GM19099 (cell line): ENCODE results near the gene RABL3.

ENCODE experiments used
- POLR2A ChIP-seq: IDR thresholded peaks from 3 replicates; pipeline ENCODE4 v1.6.1; 2011; ENCODE audit warnings: low read depth; ENCODE audit not compliant: insufficient read length; ENCODE audit errors: extremely low read depth

RABL3 gene

DNA sequence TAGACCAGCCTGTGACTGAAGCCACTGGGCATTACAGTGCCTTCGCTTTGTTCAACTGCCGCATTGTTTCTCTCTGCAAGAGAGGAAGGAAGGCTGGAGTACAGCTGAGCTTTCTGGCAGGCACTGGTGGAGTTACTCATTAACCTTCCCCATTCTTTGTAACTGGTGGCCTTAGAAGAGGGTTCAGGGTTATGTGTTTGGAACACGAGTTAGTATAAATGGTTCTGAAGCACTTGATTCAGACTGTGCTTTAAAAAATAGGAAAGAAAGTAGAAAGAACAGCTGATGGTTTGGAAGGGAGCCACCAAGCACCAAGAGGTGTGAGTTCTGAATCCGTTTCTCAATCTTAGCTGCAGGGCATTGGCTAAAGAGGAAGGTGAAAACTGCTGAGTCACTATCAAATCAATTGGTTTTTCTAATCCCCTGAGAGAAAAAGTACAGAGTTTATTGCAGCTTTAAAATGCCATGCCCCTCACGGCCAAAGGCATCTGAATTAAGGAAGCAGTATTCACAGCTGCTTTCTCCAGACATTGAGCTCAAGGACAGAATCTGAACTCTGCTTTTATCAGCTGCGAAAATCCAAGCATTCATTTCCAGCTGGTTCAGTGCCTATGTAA lies 63.9 kb downstream of the RABL3 start:
- TF ChIP-seq POLR2A = no peak

DNA sequence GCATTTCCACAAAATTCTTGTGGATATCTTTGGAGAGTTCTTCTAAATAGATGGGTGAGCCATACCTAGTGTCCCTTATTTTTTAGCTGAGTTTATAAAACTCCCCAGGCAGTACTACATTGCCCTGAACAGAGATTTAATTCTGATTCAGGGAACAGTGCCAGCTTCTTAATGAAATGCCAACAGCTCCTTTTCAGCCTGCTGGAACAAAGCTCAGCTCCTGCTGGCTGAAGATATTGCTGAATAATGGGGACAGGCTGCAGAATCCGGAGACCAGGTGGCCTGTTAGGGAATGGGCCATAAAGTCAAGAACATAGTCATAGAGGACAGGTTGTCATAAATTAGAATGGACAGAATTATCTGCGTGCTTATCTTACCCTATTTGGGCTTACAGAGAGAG lies 69.2 kb downstream of the RABL3 start:
- TF ChIP-seq POLR2A = no peak

DNA sequence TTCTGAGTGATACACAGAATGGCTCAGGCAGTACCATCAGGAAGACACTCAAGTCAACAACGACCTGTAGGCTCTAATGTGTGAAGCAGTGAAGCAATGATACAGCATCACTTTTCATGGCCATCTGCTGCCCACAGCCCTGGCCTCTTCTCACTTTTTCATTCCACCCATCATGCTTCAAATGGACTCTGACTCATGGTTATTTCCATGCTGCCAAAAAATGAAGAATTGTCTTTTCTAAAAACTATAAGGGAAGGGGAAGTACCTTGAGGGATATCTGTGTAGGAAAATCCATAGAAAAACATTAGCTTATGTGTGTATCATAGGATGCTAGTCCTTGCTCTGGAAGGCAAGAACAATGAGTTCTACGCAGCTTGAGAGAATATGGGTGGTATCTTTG lies 71.7 kb downstream of the RABL3 start:
- TF ChIP-seq POLR2A = no peak

DNA sequence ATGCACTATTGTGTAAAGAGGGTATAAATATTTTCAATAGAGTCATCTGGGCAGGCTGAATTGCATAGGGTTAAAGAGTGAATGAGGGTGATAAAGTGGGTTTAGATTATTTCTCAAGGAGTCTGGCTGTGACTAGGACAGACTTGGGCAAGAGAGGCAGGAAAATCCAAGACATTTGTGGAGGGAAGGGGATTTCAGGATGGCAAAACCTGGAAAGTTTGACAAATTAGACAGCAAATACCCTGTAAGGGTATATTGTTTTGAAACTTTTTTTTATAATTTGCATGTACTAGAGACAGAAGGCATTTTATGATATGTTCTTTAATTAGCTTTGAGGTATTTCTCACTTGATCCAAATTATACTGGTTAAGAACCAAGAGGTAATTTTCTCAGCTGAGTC lies 77.4 kb downstream of the RABL3 start:
- no peak for TF ChIP-seq POLR2A

DNA sequence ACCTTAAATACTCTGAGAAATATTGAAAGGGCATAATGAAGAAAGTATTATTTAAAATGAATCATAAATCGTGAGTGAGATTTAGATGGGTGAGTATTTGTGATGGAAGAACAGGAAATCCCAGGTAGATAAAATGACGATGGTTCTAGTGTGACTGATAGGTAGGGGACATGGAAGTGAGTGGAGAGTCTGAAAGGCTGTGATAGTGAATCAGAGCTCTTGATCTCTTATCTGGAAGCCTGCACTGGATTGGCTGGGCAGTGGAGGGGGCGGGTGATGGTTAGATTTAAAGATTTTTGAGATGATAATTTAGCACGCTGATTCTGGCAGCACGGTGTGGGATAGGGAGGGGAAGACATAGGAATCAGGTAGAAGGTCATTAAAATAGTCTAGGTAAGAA lies 80.4 kb downstream of the RABL3 start:
- TF ChIP-seq POLR2A = no peak

DNA sequence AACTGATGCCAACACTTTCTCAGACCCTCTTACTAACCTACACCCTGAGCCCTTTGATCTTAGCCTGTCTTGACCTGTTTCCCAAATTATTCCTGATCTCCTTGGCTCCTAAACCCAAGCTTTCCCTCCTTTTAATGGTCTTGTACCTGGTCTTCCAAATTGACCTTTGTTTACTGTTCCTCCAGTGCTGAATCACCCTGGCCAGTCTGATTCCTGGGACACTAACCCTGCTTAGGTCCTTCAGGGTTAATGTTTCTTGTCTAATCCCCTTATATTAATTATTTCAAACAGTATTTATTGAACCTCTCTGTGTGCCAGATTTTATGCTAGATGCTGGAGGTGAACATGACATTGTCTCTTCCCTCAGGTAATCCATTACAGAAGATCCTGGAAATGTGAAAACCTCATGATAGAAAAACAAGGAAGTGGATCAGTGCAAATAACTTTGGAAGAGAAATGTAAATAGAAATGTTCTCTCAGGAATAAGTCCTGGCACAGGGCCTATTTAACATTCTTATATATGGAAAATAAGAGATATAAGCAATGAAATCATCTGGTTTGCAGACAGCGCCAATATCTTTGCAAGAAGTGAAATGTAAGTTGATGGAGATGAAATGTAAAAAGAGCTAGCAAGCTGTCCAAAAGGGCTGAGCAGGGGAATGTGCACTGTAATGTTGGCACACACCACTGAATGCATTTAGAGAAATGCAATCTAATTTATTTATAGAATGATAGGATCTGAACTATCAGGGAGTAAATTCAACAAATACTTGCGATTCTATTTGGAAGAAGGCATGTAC lies 81.0 kb downstream of the RABL3 start:
- TF ChIP-seq POLR2A = no peak

DNA sequence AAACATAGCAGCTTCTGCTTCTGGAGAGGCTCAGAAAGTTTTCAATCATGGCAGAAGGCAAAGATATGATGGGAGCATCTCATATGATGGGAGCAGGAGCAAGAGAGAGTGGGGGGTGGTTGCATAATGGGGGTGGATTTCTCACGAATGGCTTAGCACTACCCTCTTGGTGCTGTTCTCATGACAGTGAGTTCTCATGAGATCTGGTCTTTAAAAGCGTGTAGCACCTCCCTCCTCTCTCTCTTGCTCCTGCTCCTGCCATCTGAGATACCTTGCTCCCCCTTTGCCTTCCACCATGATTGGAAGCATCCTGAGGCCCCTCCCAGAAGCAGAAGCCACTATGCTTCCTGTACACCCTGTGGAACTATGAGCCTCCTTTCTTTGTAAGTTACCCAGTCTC lies 82.5 kb downstream of the RABL3 start:
- no peak for TF ChIP-seq POLR2A

DNA sequence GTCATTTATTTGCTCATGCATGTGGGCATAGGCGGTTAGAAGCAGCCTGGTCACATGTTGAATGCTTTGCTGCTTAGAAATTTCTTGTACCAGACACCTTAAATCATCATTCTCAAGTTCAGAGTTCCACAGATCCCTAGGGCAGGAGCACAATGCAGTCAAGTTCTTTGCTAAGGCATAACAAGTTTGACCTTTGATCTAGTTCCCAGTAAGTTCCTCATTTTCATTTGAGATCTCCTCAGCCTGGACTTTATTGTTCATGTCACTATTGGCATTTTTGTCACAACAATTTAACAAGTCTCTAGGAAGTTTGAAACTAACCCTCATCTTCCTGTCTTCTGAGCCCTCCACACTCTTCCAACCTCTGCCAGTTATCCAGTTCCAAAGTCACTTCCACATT lies 83.0 kb downstream of the RABL3 start:
- TF ChIP-seq POLR2A = no peak

DNA sequence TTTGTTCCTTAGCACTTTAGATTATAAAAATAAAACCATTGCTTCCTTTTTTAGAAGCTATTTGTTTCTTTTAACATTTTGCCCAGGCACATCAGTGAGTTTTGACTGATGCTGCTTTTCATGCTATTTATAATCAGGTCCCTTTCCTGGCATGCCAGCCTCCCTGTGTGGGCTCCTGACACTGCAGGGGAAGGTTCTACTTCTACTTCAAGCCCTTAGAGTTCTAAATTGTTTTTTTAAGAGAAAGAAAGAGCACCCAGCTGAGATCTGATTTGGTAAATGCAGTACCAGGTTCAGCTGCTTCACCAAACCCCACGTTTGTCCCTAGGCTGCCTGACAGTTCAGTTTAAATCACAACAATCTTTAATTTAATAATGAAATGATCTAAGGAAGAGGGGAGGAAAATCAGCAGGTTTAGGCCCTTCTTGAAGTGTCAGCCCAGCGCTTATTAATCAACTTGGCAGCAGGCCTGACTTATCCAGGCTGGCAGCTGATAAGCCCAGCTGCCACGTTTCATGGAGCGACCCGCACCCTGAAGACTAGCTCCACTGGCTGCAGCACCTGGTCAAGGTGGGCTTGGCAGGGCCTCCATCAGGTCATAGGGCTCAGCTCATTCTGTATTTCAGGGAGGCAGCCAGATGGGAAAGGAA lies 89.3 kb downstream of the RABL3 start:
- TF ChIP-seq POLR2A = no peak

DNA sequence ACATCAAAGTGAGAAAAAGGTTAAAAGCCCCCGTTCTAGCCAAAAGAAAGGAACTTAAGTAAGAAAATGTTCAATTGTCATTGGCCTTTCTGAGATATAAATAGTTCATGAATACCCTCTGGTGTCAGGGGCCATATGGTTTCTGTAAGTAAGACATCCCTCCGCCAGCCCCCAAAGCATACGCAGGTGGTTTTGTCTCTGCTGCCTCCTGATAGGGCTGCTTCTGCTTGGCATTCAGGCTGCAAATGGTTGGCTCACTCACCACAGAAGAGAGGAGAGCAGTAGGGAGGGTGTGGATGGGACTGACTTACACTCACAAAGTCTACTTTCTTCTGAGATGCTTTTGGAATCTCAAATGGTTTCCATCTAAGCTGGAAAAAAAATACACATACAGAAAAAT lies 90.0 kb downstream of the RABL3 start:
- TF ChIP-seq POLR2A = no peak

DNA sequence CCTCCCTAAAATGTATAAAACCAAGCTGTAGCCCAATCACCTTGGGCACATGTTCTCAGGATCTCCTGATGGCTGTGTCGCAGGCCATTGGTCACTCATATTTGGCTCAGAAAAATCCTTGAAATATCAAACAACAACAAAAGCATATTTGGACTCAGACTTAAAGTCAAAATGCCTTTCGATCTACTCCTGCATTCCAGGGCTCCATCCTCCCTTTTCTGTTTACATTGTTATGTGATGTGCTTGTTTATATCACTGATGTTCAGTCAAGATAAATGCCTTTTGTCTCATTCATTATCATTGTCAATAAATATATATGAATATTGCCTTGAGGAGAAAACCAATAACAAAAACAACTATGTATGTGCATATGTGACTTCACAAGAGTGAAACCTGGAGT lies 92.0 kb downstream of the RABL3 start:
- no peak for TF ChIP-seq POLR2A

DNA sequence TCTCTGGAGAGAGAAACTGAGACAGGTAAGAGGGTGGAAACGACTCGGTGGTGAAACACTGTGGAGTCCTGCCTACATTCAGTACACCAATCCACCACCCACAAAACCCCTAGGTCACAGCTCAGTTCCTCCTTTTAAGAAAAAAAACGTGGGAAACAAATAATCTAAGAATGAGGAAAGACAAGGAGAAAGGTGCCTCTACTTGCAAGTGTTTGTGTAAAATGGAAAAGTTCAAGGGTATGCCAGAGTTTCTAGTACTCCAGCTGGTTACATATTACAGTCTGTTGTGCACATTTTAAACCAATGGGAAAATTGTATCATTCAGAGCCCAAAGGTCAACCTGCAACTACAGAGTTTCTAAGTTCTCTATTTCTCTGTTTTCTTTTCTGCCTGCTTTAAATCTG lies 92.5 kb downstream of the RABL3 start:
- no peak for TF ChIP-seq POLR2A

DNA sequence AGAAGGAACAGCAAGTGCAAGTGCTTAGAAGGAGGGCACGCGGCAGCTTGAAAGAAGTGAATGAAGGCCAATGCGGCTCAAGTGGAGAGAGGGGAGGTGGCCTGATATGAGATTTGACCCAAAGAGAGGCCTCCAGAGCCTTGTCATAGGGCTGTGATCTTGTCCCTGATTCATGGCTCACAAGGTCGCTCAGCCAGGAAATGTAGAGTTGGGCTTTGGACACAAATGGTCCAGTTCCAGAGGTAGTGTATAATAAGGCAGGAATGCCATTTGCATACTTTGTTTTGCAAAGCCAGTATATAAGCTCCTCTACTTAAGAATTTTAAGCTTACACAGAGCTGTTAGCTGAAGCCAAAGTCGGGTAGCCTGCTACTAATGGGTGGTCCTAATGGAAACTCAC lies 94.0 kb downstream of the RABL3 start:
- TF ChIP-seq POLR2A = no peak

DNA sequence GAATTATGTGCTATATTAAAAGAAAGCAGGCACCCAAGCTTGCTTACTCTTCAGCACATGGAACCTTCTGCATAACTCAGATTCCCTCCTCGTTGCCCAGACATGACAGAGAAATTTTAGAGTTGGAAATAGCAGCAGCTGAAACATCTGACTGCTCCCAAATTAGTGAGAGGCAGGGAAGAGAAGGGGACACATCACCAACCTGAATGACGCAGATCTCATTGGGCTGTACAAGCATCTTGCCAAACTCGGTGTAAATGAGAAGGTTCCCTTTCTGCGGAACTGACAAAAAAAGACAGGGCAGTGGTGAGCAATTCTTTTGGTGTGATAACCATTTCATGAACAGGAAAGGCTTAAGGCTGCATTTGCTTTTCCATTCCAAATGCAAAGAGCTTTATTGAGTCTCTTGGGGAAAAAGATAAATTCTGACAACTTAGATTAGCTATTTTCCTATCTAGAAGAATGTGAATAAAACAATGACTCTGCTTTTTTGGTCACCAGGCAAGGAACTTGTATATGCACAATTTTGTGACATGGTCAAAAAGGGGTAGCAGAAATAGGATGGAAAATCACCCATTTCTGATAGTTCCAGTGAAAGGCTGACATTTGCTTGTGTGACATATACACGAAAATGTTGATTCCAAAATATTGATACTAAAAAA lies 95.4 kb downstream of the RABL3 start:
- no peak for TF ChIP-seq POLR2A

DNA sequence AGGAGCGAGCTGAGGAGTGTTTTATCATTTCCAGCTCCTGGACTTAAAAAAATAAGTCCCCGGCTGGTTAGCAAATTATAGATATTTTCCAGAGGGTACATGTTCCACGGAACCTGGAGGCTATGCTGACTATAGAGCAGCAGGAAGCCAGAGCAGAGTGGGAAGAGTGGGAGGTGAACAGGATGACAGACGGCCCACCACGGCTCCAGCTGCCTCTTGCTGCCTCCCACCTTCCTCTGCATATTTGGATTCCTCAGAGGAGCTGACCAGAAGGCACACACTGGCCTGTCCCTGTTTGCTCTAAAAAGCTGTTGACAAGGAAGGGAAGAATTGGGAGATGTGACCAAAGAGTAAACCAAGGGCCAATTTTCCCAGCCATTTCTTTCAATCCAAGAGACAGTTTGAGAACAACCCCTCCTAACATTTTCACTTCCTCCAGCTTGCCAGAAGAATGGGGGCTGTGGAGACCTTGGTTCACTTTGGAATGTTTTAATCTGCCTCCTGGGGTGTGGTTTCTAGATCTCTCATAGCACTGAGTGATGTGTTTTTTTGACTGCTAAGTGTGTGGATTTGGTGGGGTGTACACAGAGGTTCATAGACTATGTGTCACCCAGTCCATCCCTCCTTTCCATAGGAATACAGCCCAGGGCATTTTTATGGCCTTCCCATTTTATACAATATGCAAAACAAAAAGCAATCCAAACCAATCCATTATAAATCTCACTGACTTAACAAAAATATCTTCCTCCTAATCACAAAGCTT lies 97.1 kb downstream of the RABL3 start:
- no peak for TF ChIP-seq POLR2A

DNA sequence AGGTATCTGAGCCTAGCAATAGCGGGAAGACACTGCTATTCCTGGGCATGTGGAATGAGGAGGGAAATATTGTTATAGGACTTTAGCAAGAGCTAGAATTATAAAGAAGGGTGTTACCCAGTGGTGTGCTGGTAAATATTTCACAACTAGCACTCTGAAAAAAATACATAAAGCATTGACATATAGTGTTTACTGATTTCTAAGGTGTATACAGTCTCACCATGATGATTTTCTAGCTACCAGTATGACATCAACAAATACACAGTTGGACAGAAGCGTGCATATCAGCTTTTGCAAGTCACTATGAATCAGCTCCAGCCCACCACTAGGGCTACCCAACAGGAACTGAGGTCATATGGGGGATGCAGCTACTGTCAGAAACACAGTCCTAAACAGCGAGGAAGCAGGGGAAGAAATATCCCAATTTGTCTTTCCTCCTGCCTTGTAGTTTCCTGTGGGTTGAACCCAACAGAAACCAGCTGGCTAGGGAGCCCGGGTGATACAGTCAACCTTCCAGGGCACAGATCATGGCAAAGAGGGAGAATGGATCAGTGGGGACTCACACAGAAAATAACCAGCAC lies 99.9 kb downstream of the RABL3 start:
- no peak for TF ChIP-seq POLR2A
